ENCODE measurements around the gene SDR42E2.

The SDR42E2 gene

DNA sequence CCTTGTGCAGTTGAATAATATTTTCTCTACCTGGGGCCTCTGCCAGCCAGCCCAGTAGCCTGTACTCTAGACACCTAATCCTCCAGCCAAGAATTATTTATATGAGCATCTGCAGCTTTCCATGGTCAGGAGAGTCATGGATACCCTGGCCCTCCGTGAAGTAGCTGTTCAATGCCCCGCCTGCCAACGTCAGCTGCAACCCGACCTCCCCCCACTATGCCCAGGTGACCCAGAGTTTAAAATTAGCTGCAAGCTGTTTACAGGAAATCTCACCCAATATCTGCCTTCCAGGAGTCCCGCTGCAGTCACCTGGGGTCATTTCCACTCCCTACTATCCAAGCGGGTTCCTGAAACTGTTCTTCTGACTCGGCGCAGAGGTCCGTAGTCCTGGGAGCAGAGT, 12.3 kb downstream of the SDR42E2 start (continued):
- TF ChIP-seq BCL6B (tag by site-specific recombination; IDR thresholded peaks at IDR 0.05), result no peak
- no peak for TF ChIP-seq ZNF112 (tag by site-specific recombination; IDR thresholded peaks at IDR 0.05)
- TF ChIP-seq, protein P1, sequence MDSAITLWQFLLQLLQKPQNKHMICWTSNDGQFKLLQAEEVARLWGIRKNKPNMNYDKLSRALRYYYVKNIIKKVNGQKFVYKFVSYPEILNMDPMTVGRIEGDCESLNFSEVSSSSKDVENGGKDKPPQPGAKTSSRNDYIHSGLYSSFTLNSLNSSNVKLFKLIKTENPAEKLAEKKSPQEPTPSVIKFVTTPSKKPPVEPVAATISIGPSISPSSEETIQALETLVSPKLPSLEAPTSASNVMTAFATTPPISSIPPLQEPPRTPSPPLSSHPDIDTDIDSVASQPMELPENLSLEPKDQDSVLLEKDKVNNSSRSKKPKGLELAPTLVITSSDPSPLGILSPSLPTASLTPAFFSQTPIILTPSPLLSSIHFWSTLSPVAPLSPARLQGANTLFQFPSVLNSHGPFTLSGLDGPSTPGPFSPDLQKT (IDR thresholded peaks at IDR 0.05; ENCODE audit: borderline replicate concordance, low read depth, low read length), result no peak
- TF ChIP-seq ZNF23 (tag by site-specific recombination; IDR thresholded peaks at IDR 0.05; ENCODE audit: borderline replicate concordance), result no peak

DNA sequence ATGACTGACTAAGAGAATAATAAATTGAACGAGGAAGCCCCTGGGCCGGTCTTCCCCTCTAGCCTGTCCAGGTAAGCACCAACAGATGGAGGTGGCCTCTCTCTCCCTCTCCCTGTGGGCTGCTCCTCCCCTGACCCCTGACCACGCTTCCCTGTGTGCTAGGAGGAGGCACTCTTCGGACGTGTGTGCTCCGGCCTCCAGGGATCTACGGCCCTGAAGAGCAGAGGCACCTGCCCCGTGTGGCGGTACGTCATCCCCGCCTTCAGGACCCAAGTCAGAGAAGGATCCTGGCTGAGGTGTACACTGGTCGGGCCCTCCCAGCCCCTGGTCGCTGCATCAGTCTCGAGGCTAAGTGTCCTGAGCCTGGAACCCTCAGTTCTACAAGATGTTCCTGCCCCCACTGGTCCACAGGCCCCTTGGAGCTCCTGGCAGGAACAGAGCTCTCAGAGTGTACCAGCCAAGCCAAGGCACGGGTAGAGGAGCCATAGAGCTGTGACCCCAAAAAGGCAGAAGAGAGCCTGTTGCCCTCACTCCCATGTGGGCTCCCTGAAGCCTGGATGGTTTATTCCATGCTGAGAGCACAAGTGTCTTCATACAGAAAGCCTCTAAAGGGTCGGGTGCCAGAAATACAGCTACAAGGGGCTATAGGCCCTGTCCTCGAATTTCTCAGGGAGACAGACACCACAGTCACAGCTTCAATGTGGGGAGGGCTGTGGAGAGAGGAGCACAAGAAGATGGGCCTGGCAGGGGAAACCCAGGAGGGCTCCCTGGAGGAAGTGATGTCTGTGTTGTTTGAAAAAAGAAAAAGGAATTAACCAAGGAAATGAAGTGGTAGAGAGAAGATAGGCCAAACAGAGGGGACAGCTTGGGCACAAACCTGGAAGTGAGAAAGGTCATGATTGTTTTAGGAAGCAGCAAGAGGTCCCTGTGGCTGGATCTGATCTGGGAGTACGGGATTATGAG, 15.9 kb downstream of the SDR42E2 start:
- ChIA-PET POLR2A (no interaction called here), CTCF (interaction anchor here (0.6 to 1.2 kb wide), 4 partner anchors 10 to 178 kb away, joined by 3 to 5 read pairs (median 3); partner anchors contain the start of gene PDZD9)
- Histone ChIP-seq H3K4me3 (ENCODE audit: low read depth, low read length) (no peak overlapping the region), H3K27ac (ENCODE audit: extremely low read depth, low read depth, low read length) (no peak overlapping the region), H3K9me3 (ENCODE audit: control insufficient read depth, insufficient read depth, low read depth, low read length) (no peaks in the 10 kb centered on the region), H3K36me3 (ENCODE audit: control insufficient read depth in 2 of 2, insufficient read depth in 1 of 2, low read length in 2 of 2) (no peaks in the 10 kb centered on the region), H3K4me1 (ENCODE audit: control insufficient read depth, insufficient read depth, low read length) (no peaks in the 10 kb centered on the region)
- TF ChIP-seq ZNF670 (tag by site-specific recombination; IDR thresholded peaks at IDR 0.05; ENCODE audit: low read depth) (no peak), KLF1 (tag by site-specific recombination; IDR thresholded peaks at IDR 0.05) (no peak)

DNA sequence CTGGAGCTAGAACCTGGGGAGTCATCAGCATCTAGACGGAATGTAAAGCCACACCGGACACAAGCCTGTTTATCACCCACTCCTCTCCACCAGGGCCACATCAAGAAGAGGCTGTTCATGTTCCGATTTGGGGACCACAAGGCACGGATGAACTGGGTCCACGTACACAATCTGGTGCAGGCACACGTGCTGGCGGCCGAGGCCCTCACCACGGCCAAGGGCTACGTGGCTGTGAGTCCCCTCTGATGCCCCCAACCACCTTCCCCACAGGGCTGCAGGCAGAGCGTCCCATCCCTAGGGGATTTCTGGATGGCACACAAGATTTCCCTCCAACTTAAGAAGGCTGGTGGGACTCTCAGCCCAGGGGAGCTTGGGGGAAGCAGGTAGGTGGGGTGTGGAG, 19.1 kb downstream of the SDR42E2 start:
- Histone ChIP-seq H3K4me3 (ENCODE audit: low read depth, low read length) (no peak overlapping the region), H3K36me3 (ENCODE audit: control insufficient read depth in 2 of 2, insufficient read depth in 1 of 2, low read length in 2 of 2) (no peaks in the 10 kb centered on the region), H3K4me1 (ENCODE audit: control insufficient read depth, insufficient read depth, low read length) (no peaks in the 10 kb centered on the region), H3K9me3 (ENCODE audit: control insufficient read depth, insufficient read depth, low read depth, low read length) (no peaks in the 10 kb centered on the region), H3K27ac (ENCODE audit: extremely low read depth, low read depth, low read length) (no peak overlapping the region)
- ChIA-PET CTCF (no interaction called here), POLR2A (no interaction called here)
- TF ChIP-seq ZNF707 (tag by site-specific recombination; IDR thresholded peaks at IDR 0.05) (no peak), ZSCAN5A (tag by site-specific recombination; IDR thresholded peaks at IDR 0.05) (no peak), WT1 (tag by site-specific recombination; IDR thresholded peaks at IDR 0.05) (no peak), ZNF394 (tag by site-specific recombination; IDR thresholded peaks at IDR 0.05; ENCODE audit: borderline replicate concordance) (no peak), OSR2 (tag by site-specific recombination; IDR thresholded peaks at IDR 0.05) (no peak), ZBTB49 (tag by site-specific recombination; IDR thresholded peaks at IDR 0.05; ENCODE audit: low read depth) (no peak), ZNF530 (tag by site-specific recombination; IDR thresholded peaks at IDR 0.05; ENCODE audit: low read depth) (no peak), ZIC2 (tag by site-specific recombination; IDR thresholded peaks at IDR 0.05) (no peak), YY1 (tag by site-specific recombination; IDR thresholded peaks at IDR 0.05) (no peak), ZNF18 (tag by site-specific recombination; IDR thresholded peaks at IDR 0.05) (no peak), ZNF48 (tag by site-specific recombination; IDR thresholded peaks at IDR 0.05) (no peak), YY2 (tag by site-specific recombination; IDR thresholded peaks at IDR 0.05) (no peak)
- TF ChIP-seq, protein P2, sequence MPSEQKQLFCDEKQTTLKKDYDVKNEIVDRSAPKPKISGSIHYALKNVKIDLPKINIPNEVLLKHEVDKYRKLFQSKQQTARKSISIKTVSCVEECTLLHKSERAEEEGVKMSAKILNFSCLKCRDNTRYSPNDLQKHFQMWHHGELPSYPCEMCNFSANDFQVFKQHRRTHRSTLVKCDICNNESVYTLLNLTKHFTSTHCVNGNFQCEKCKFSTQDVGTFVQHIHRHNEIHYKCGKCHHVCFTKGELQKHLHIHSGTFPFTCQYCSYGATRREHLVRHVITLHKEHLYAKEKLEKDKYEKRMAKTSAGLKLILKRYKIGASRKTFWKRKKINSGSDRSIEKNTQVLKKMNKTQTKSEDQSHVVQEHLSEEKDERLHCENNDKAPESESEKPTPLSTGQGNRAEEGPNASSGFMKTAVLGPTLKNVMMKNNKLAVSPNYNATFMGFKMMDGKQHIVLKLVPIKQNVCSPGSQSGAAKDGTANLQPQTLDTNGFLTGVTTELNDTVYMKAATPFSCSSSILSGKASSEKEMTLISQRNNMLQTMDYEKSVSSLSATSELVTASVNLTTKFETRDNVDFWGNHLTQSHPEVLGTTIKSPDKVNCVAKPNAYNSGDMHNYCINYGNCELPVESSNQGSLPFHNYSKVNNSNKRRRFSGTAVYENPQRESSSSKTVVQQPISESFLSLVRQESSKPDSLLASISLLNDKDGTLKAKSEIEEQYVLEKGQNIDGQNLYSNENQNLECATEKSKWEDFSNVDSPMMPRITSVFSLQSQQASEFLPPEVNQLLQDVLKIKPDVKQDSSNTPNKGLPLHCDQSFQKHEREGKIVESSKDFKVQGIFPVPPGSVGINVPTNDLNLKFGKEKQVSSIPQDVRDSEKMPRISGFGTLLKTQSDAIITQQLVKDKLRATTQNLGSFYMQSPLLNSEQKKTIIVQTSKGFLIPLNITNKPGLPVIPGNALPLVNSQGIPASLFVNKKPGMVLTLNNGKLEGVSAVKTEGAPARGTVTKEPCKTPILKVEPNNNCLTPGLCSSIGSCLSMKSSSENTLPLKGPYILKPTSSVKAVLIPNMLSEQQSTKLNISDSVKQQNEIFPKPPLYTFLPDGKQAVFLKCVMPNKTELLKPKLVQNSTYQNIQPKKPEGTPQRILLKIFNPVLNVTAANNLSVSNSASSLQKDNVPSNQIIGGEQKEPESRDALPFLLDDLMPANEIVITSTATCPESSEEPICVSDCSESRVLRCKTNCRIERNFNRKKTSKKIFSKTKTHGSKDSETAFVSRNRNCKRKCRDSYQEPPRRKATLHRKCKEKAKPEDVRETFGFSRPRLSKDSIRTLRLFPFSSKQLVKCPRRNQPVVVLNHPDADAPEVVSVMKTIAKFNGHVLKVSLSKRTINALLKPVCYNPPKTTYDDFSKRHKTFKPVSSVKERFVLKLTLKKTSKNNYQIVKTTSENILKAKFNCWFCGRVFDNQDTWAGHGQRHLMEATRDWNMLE (tag by site-specific recombination; conservative IDR thresholded peaks at IDR 0.05; ENCODE audit: low read depth), result no peak

Measured in HEK293 (cell line).